Natural killer cell treated with Interleukin-12 subunit alpha and Interleukin-12 subunit beta and Interleukin-15 and Interleukin-18, amount 100 ng/mL, for 72 hours (primary cell): Measurements from ENCODE around the gene PLEKHG7. TPM values are rescaled to one million over a fixed set of nuclear protein-coding genes. Genes with fewer than 3 reads are reported as not detected.
A peak's percentile ranks its signal among the peaks of the same experiment; 100 is the strongest.
"Not testable (repeated sequence)": the region's sequence is repeated elsewhere in the genome, so short reads cannot be mapped to it uniquely, and the experiment has no call there.

ENCODE experiments used
- ATAC-seq, 2 donors: fragments of 150-1000 bp; cut with Tn5 transposase in 1 of 2; sonication (Bioruptor Pico), chemical (Tn5 transposase) in 1 of 2; 2 replicates each; pipeline ENCODE4 v1.10.0; 2021
- DNase-seq: peaks from one replicate; pipeline ENCODE4 v3.0.0; 2022; ENCODE audit warnings: low spot score
- H3K27ac Mint-ChIP-seq, 2 donors: 1 replicate in 1 of 2; 2 replicates in 1 of 2; pipeline ENCODE4 v1.8.0; 2022; ENCODE audit warnings: mixed read lengths in 2 of 2, mild to moderate bottlenecking in 1 of 2, moderate library complexity in 1 of 2
- H3K27me3 Mint-ChIP-seq, 2 donors: 1 replicate in 1 of 2; 2 replicates in 1 of 2; pipeline ENCODE4 v1.8.0; 2022; ENCODE audit warnings: mixed read lengths in 2 of 2
- H3K36me3 Mint-ChIP-seq: one replicate; pipeline ENCODE4 v1.8.0; 2022; ENCODE audit warnings: mixed read lengths
- H3K4me1 Mint-ChIP-seq, 2 donors: 1 replicate in 1 of 2; 2 replicates in 1 of 2; pipeline ENCODE4 v1.8.0; 2022; ENCODE audit warnings: low read depth in 2 of 2, mixed read lengths in 2 of 2, mild to moderate bottlenecking in 1 of 2
- H3K4me3 Mint-ChIP-seq: one replicate; pipeline ENCODE4 v1.8.0; 2022; ENCODE audit warnings: mixed read lengths
- H3K9me3 Mint-ChIP-seq: 2 replicates; pipeline ENCODE4 v1.8.0; 2022; ENCODE audit warnings: mixed read lengths
- total RNA-seq, 2 donors: library from RNA; stranded (reverse); gene quantifications; one replicate each; pipeline ENCODE4 v1.2.3, GENCODE V29; 2022

Gene PLEKHG7
- total RNA-seq, 2 donors from 2014 or later = not detected

DNA sequence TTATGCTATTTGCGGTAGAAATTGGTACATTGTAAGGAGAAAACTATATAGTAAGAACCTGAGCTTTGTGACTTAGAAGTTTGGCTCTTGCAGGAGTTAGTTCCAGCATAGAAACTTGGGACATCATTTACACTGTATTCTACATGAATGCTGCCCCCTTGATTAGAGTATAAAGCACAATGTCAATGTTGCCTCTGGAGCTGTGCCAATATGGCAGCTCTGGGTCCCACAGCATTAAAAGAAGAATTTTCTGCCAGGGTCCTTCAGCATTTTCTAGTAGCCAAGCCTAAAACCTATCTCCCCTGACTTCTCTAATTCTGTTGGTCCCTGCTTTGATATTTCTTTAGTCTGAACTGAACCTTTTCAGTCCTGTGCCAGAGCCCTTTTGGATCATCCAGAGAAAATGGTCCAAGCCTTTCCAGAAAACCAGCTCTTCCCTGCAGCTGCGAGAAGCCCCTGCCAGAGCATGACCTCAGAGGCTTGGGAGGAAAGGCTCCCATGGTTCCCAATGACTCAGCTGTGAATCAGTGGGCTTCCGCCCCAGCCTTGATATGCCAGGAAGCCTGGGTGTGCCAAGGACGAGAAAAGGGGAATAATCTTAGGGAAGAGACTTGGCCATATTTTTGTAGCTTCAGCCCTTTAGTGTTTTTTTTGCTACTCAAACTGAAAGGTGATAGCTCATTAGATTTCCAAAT, 43.2 kb downstream of the PLEKHG7 start:
- no peak overlapping the region for H3K27ac Mint-ChIP-seq
- no peaks in the 10 kb centered on the region for H3K9me3 Mint-ChIP-seq
- H3K36me3 Mint-ChIP-seq = no peaks in the 10 kb centered on the region
- H3K27me3 Mint-ChIP-seq = peaks cover 5 to 8% of the 10 kb centered on the region in 2 donors
- ATAC-seq = no peak
- no peak for DNase-seq
- H3K4me1 Mint-ChIP-seq = no peaks in the 10 kb centered on the region
- no peak overlapping the region for H3K4me3 Mint-ChIP-seq

DNA sequence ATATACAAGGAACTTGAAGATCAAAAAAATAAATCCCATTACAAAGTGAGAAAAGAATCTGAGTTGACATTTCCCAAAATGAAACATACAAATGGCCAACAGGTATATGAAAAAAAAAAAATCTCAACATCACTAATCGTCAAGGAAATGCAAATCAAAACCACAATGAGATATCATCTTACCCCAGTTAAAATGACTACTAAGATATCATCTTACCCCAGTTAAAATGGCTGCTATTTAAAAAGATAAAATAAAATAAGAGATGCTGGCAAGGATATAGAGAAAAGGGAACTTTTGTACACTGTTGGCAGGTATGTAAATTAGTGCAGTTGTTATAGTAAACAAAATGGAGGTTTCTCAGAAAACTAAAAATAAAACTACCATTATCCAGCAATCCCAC, 44.4 kb downstream of the PLEKHG7 start:
- no peaks in the 10 kb centered on the region for H3K9me3 Mint-ChIP-seq
- no peak for ATAC-seq
- no peaks in the 10 kb centered on the region for H3K36me3 Mint-ChIP-seq
- peaks cover 5 to 7% of the 10 kb centered on the region in 2 donors for H3K27me3 Mint-ChIP-seq
- no peaks in the 10 kb centered on the region for H3K4me1 Mint-ChIP-seq
- no peak for DNase-seq
- no peak overlapping the region for H3K27ac Mint-ChIP-seq
- H3K4me3 Mint-ChIP-seq = no peak overlapping the region

- not testable (repeated sequence) for H3K9me3 Mint-ChIP-seq, H3K27me3 Mint-ChIP-seq, H3K4me1 Mint-ChIP-seq, H3K36me3 Mint-ChIP-seq, H3K27ac Mint-ChIP-seq, DNase-seq, ATAC-seq, H3K4me3 Mint-ChIP-seq
These were observed 46.9 kb downstream of the PLEKHG7 start for GRCh38 chr12:92749691-92750090.

- no peak for ATAC-seq
- no peak overlapping the region for H3K4me3 Mint-ChIP-seq
- H3K9me3 Mint-ChIP-seq = no peaks in the 10 kb centered on the region
These were observed 51.4 kb downstream of the PLEKHG7 start for GRCh38 chr12:92753976-92754885.

GRCh38 chr12:92756898-92757596, 54.3 kb downstream of the PLEKHG7 start:
- ATAC-seq (peak in 1 of 2 donors; percentile 32), DNase-seq (no peak)
- peak overlapping the region; percentile 23 to 35 for H3K27ac Mint-ChIP-seq
- H3K4me1 Mint-ChIP-seq = peaks cover 25 to 26% of the 10 kb centered on the region in 2 donors
- peak overlapping the region; percentile 36 for H3K4me3 Mint-ChIP-seq
- H3K36me3 Mint-ChIP-seq = no peaks in the 10 kb centered on the region
- peaks cover 2 to 6% of the 10 kb centered on the region in 2 donors for H3K27me3 Mint-ChIP-seq
- no peaks in the 10 kb centered on the region for H3K9me3 Mint-ChIP-seq

More at GRCh38 chr12:92753976-92754885, 51.4 kb downstream of the PLEKHG7 start:
- H3K4me1 Mint-ChIP-seq = peaks cover 25 to 26% of the 10 kb centered on the region in 2 donors
- no peak for DNase-seq
- H3K27me3 Mint-ChIP-seq = no peaks in the 10 kb centered on the region
- H3K36me3 Mint-ChIP-seq = no peaks in the 10 kb centered on the region
- no peak overlapping the region for H3K27ac Mint-ChIP-seq

- Mint-ChIP-seq H3K27ac (peak overlapping the region; percentile 23 to 35), H3K4me1 (peaks cover 25 to 26% of the 10 kb centered on the region in 2 donors), H3K27me3 (peaks cover 2 to 6% of the 10 kb centered on the region in 2 donors), H3K9me3 (no peaks in the 10 kb centered on the region), H3K36me3 (no peaks in the 10 kb centered on the region), H3K4me3 (peak overlapping the region; percentile 36)
- DNase-seq (no peak), ATAC-seq (peak; percentile 77 to 80)
These were observed 54.9 kb downstream of the PLEKHG7 start for GRCh38 chr12:92757597-92758121.

- Mint-ChIP-seq H3K27ac (no peak overlapping the region), H3K36me3 (no peaks in the 10 kb centered on the region), H3K4me1 (peaks cover 25 to 27% of the 10 kb centered on the region in 2 donors), H3K27me3 (peaks cover 2 to 6% of the 10 kb centered on the region in 2 donors), H3K9me3 (no peaks in the 10 kb centered on the region), H3K4me3 (no peak overlapping the region)
- no peak for DNase-seq
- ATAC-seq = no peak
These were observed 57.0 kb downstream of the PLEKHG7 start for GRCh38 chr12:92759634-92760268.

- H3K27me3 Mint-ChIP-seq = peaks cover 2 to 6% of the 10 kb centered on the region in 2 donors
- H3K4me1 Mint-ChIP-seq = peaks cover 10 to 12% of the 10 kb centered on the region in 2 donors
- no peak overlapping the region for H3K4me3 Mint-ChIP-seq
- ATAC-seq = no peak
- DNase-seq = no peak
- no peak overlapping the region for H3K27ac Mint-ChIP-seq
- H3K9me3 Mint-ChIP-seq = no peaks in the 10 kb centered on the region
- H3K36me3 Mint-ChIP-seq = no peaks in the 10 kb centered on the region
These were observed 60.0 kb downstream of the PLEKHG7 start for GRCh38 chr12:92762773-92763172.

- DNase-seq (no peak), ATAC-seq (no peak)
- Mint-ChIP-seq H3K4me3 (no peak overlapping the region), H3K27me3 (peaks cover 2 to 6% of the 10 kb centered on the region in 2 donors), H3K27ac (no peak overlapping the region), H3K4me1 (peaks cover 7 to 12% of the 10 kb centered on the region in 2 donors), H3K9me3 (no peaks in the 10 kb centered on the region), H3K36me3 (no peaks in the 10 kb centered on the region)
These were observed 62.0 kb downstream of the PLEKHG7 start for GRCh38 chr12:92764831-92765230.

DNA sequence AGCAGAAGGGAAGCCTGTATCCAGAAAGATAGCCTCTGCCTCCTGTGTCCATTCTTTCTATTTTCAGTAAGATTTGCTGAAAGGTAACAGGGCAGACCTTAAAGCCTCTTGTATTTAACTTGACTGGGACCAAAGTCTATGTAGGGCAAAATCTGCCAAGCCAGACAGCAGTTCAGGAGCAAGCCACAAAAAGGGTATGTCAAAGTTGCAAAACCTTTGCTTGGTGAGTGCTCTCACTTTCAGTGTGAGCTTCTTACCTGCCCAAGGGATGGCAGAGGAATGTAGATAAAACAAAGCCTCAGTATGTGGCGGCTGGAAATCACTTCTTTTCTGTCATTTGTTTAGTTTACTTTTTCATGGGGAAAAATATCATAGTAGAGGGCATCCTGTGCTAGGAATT, 63.1 kb downstream of the PLEKHG7 start:
- Mint-ChIP-seq H3K27me3 (peaks cover 2 to 6% of the 10 kb centered on the region in 2 donors), H3K36me3 (no peaks in the 10 kb centered on the region), H3K4me3 (no peak overlapping the region), H3K4me1 (peaks cover 9 to 12% of the 10 kb centered on the region in 2 donors), H3K27ac (no peak overlapping the region), H3K9me3 (no peaks in the 10 kb centered on the region)
- no peak for DNase-seq
- ATAC-seq = no peak

- Mint-ChIP-seq H3K36me3 (no peaks in the 10 kb centered on the region), H3K4me1 (peaks cover 12 to 13% of the 10 kb centered on the region in 2 donors), H3K4me3 (no peak overlapping the region), H3K27me3 (no peaks in the 10 kb centered on the region), H3K27ac (peak overlapping the region in 1 of 2 donors; percentile 45), H3K9me3 (no peaks in the 10 kb centered on the region)
- DNase-seq = no peak
- peak in 1 of 2 donors; percentile 32 for ATAC-seq
These were observed 66.5 kb downstream of the PLEKHG7 start for GRCh38 chr12:92769124-92769901.

DNA sequence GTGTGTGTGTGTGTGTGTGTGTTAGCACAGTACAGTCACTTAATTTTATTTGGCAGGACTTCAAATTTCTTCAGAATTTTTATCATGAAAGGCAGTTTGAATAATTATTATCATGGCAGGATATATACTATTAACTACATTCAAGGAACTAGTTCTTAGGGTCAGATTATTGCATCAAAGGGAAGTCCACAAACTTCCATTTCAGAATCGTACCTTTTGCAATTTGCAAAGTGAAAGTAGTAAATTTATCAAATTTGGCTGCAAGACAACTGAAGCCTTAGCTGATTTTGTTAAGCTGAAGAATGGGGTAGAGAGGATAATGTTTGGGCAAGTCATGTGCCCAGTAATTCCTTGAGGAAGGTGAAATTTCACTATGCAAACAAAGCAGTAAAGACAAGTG, 68.2 kb downstream of the PLEKHG7 start:
- no peak overlapping the region for H3K27ac Mint-ChIP-seq
- DNase-seq (no peak), ATAC-seq (no peak)

More for the DNA sequence above, 68.2 kb downstream of the PLEKHG7 start:
- no peak overlapping the region for H3K4me3 Mint-ChIP-seq
- peaks cover 9 to 13% of the 10 kb centered on the region in 2 donors for H3K4me1 Mint-ChIP-seq
- H3K9me3 Mint-ChIP-seq = no peaks in the 10 kb centered on the region
- no peaks in the 10 kb centered on the region for H3K27me3 Mint-ChIP-seq
- no peaks in the 10 kb centered on the region for H3K36me3 Mint-ChIP-seq
